ENCODE results near the gene PRC1.

Gene PRC1

DNA sequence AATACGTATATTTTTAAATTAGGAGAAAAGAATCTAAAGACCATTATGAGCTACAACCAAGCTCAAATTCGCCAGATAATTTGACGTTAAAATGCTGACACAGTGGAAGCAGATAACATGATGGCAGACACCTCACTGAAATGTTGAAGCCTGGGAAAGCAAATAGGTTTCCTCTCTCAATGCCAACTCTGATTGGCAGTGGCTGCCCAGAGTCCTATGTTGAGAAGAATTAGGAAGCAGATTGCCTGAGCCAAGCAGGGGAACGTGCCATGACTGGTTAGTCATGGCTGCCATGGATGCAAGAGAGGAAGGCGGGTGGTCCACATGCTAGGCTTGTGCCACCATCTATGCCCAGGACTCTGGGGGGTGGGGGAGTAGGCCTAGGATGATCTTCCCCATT is 56.1 kb downstream of the PRC1 start:
- TF ChIP-seq, protein P1, sequence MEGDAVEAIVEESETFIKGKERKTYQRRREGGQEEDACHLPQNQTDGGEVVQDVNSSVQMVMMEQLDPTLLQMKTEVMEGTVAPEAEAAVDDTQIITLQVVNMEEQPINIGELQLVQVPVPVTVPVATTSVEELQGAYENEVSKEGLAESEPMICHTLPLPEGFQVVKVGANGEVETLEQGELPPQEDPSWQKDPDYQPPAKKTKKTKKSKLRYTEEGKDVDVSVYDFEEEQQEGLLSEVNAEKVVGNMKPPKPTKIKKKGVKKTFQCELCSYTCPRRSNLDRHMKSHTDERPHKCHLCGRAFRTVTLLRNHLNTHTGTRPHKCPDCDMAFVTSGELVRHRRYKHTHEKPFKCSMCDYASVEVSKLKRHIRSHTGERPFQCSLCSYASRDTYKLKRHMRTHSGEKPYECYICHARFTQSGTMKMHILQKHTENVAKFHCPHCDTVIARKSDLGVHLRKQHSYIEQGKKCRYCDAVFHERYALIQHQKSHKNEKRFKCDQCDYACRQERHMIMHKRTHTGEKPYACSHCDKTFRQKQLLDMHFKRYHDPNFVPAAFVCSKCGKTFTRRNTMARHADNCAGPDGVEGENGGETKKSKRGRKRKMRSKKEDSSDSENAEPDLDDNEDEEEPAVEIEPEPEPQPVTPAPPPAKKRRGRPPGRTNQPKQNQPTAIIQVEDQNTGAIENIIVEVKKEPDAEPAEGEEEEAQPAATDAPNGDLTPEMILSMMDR (IDR thresholded peaks at IDR 0.05; ENCODE audit: low read depth, low read length, missing control alignments): no peak
- no peak for DNase-seq (ENCODE audit: extremely low read depth, low read depth)
- no peak overlapping the region for H3K4me3 ChIP-seq (replicated peaks; ENCODE audit: low read depth, low read length)

DNA sequence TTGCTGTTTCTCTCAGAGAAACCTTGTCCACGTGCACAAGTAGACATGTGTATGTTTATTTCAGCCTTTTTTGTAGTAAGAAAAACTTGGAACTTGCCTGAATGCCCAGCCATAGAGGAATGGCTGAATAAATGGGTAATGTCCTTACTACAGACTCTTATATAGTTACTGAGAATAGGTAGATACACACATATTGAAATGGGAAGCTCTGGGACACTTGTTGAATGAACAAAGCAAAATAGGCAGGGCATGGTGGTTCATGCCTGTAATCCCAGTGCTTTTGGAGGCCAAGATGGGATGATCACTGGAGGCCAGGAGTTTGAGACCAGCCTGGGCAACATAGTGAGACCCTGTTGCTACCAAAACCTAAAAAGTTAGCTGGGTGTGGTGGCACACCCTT is 57.5 kb downstream of the PRC1 start:
- H3K4me3 ChIP-seq (replicated peaks; ENCODE audit: low read depth, low read length): peak overlapping the region; percentile 82
- TF ChIP-seq, protein P1 (IDR thresholded peaks at IDR 0.05; ENCODE audit: low read depth, low read length, missing control alignments): no peak
- DNase-seq (ENCODE audit: extremely low read depth, low read depth): no peak

DNA sequence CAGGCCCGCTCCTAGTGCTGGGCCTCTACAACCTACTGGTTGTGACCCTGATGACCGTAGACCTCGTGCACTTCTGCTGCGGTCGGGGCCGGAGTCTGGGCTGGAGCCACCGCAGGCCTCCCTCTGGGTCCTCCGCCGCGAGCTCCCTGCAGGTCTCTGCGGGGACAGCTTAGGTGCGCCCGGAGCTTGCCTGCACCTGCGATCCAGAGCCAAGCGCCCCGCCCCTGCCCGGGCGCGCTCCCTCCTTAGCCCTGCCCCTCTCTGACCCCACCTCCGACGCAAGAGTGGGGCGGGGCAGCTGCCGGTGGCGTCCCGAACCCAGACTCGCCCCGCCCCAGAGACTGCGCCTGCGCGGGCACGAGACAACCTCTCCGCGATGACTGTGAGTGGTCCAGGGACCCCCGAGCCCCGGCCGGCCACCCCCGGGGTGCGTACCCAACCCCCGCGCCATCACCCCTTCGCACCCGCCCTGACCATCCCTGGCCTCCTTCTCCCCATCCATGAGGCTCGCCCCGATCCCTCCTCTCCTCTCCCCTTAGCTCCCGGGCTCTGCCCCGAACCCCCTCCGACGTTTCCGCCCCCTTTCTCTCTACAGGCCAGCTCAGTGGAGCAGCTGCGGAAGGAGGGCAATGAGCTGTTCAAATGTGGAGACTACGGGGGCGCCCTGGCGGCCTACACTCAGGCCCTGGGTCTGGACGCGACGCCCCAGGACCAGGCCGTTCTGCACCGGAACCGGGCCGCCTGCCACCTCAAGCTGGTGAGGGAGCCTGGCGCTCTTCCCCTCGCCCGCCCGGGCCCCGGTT is 59.2 kb downstream of the PRC1 start, which contains the start of gene UNC45A:
Gene UNC45A, plus strand, starts transcription at position 337 of the 803 bp plus-strand sequence. Its CDS starts 40 bp downstream, at position 377.
- peak; percentile 39 for DNase-seq (ENCODE audit: extremely low read depth, low read depth)
- TF ChIP-seq, protein P1 (IDR thresholded peaks at IDR 0.05; ENCODE audit: low read depth, low read length, missing control alignments): no peak
- H3K4me3 ChIP-seq (replicated peaks; ENCODE audit: low read depth, low read length): peak within 1 kb of the TSS; percentile 82

DNA sequence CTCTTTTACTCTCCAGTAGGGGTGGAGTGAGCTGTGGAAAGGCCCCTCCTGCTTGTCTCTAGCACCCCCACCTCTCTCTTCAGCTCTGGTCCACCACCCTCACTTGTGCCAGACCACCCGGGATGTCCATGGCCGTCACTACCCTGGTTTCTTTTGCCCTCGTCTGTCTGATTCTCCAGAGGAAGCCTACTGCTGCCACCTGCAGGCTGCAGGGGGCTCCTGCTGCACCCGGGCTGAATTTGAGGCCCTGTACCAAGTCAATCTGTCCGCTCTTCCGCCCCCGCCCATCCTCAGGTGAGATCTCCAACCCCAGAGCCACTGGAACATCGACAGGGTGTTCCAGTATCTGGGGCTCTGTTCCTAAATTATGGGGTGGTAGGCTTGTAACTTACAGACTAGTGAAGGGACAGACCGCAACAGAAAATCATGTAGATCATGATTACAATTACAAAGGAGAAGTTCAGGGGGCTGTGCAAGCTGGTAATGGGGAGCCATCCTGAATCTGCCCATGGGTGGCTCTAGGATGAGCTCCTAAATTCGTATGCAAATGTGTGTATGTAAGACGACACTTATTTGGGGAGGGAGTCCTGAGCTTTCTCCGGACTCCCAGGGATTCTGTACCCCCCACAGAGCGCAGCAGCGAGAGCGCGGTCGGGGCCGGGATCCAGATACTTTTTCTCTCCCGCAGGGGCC is 59.9 kb downstream of the PRC1 start:
- TF ChIP-seq, protein P1 (IDR thresholded peaks at IDR 0.05; ENCODE audit: low read depth, low read length, missing control alignments): peak; percentile 91
- peak overlapping the region; percentile 82 for H3K4me3 ChIP-seq (replicated peaks; ENCODE audit: low read depth, low read length)
- peak; percentile 65 for DNase-seq (ENCODE audit: extremely low read depth, low read depth)

DNA sequence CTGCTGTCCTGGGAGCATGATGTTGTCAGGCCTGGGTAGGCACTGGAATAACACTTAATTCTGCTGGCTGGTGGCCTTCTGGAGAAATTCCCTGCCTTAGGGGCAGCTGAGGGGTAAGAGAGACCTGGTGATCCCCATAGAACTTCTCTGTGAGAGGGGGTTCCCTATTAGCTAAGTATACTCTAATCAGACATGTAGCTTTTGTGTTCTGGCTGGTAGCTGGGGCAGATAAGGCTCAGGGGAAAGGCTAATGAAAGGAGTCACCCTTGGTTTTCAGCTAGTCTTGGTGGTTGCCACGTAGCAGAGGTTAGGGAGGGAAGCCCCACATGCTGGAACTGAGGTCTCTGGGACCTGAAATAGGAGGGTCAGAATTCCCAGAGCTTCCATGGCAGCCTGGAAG is 61.0 kb downstream of the PRC1 start:
- TF ChIP-seq, protein P1 (IDR thresholded peaks at IDR 0.05; ENCODE audit: low read depth, low read length, missing control alignments): no peak
- no peak for DNase-seq (ENCODE audit: extremely low read depth, low read depth)
- no peak overlapping the region for H3K4me3 ChIP-seq (replicated peaks; ENCODE audit: low read depth, low read length)

DNA sequence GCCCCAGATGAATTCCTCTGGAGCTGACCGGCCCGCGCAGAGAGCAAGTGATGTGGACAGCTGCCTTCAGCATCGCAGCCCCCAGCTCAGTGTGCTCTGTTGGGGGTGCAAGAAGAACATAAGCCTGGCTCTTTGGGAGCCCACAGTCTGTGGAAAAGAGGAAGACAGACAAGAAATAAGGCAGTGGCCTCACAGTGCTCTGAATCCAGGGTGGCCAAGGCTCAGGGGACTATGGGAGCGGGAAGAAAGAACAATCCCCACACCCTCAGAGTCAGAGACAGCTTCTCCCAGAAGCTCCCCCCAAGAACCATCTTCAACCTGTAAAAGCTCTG is 61.7 kb downstream of the PRC1 start:
- H3K4me3 ChIP-seq (replicated peaks; ENCODE audit: low read depth, low read length): peak overlapping the region; percentile 92
- TF ChIP-seq, protein P1 (IDR thresholded peaks at IDR 0.05; ENCODE audit: low read depth, low read length, missing control alignments): no peak
- no peak for DNase-seq (ENCODE audit: extremely low read depth, low read depth)
